GM12874 (cell line): ENCODE data around the gene DPRX.

Experiments
- CTCF ChIP-seq: IDR thresholded peaks from 2 replicates; pipeline ENCODE4 v1.5.1; 2011; ENCODE audit warnings: low read depth, mild to moderate bottlenecking, control low read depth, low read length, moderate library complexity; ENCODE audit not compliant: insufficient read depth

Gene DPRX

GRCh38 chr19:53598361-53598760 is 33.4 kb upstream of the DPRX start:
- no peak for TF ChIP-seq CTCF

- no peak for TF ChIP-seq CTCF
These were observed 31.6 kb upstream of the DPRX start for GRCh38 chr19:53600217-53600616.

GRCh38 chr19:53606031-53606430 is 25.8 kb upstream of the DPRX start:
- TF ChIP-seq CTCF, result no peak

- TF ChIP-seq CTCF, result no peak
These were observed 23.4 kb upstream of the DPRX start for GRCh38 chr19:53608381-53608780.

- TF ChIP-seq CTCF, result no peak
These were observed 18.9 kb upstream of the DPRX start for GRCh38 chr19:53612762-53613526.

- no peak for TF ChIP-seq CTCF
These were observed 9.7 kb upstream of the DPRX start for GRCh38 chr19:53621885-53622740.

GRCh38 chr19:53624771-53625545 is 6.8 kb upstream of the DPRX start:
- TF ChIP-seq CTCF, result no peak
